Retinal pigment epithelial cell (primary cell): ENCODE data around the gene PTAFR.

Source experiments
- DNase-seq: peaks from one replicate; pipeline ENCODE4 v3.0.0-alpha.2; 2010; ENCODE audit warnings: low read depth
- H3K4me3 ChIP-seq: 2 replicates; pipeline ENCODE4 v1.5.1; 2011; ENCODE audit warnings: mild to moderate bottlenecking, low read length, control low read depth, moderate library complexity
- TF ChIP-seq, protein P1 (sequence below): conservative IDR thresholded peaks from 2 replicates; pipeline ENCODE4 v1.5.1; 2011; ENCODE audit warnings: low read depth, low read length, control low read depth, inconsistent platforms

The PTAFR gene

GRCh38 chr1:28199328-28200233 lies 23.1 kb upstream of the PTAFR start:
- TF ChIP-seq, protein P1, sequence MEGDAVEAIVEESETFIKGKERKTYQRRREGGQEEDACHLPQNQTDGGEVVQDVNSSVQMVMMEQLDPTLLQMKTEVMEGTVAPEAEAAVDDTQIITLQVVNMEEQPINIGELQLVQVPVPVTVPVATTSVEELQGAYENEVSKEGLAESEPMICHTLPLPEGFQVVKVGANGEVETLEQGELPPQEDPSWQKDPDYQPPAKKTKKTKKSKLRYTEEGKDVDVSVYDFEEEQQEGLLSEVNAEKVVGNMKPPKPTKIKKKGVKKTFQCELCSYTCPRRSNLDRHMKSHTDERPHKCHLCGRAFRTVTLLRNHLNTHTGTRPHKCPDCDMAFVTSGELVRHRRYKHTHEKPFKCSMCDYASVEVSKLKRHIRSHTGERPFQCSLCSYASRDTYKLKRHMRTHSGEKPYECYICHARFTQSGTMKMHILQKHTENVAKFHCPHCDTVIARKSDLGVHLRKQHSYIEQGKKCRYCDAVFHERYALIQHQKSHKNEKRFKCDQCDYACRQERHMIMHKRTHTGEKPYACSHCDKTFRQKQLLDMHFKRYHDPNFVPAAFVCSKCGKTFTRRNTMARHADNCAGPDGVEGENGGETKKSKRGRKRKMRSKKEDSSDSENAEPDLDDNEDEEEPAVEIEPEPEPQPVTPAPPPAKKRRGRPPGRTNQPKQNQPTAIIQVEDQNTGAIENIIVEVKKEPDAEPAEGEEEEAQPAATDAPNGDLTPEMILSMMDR, result no peak
- H3K4me3 ChIP-seq, result no peak overlapping the region
- DNase-seq, result no peak

DNA sequence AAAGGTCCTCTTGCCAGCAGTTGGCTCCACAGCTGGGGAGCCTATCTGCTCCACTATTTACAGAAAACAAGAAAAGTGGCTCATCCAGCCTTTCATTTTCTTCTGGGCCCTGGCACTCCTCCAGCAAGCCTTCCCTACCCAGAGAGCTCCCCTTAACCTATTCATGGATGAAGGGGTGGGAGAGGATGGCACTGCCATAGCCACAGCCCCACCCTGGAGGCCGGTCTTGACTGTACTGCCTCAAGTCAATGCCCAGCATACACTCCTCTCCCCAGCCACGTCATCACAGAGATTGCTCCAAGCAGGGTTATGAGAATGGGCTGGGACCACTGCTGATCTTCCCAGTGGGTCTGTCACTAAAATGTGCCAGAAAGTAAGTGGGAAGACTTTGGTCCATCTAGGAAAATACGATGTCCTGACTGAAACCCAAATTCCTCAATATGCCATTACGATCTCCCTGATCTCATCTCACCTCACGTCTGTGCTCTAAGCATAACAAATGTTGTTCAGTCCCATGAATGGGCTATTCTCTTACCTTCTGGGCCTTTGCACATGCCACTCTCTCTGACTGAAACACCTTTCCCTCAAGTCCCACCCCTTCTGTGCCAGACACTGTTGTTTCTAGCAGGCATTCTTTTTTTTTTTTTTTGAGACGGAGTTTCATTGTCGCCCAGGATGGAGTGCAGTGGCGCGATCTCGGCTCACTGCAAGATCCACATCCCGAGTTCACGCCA lies 21.4 kb upstream of the PTAFR start:
- TF ChIP-seq, protein P1, result no peak
- no peak for DNase-seq
- H3K4me3 ChIP-seq, result no peak overlapping the region

- TF ChIP-seq, protein P1, result no peak
- H3K4me3 ChIP-seq, result no peak overlapping the region
- no peak for DNase-seq
These were observed 19.8 kb upstream of the PTAFR start for GRCh38 chr1:28196330-28196729.

DNA sequence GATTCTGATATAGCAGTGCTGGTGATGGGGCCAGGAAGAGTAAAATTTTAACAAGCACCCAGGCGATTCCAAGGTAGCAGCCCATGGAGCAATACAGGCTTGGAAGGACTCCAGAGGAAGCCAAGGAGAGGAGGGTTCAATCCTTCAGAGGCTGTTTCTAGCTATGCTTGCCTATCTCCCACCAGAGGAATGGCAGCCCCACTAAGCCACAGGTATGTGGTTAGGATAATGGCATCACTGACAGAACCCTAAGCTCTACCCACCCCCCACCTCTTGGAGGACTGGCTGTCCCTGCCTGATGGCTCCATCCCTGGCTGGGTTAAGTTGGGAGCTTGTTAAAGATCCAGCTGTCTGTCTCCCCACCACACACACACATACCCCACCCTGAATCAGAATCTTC lies 19.3 kb upstream of the PTAFR start:
- no peak overlapping the region for H3K4me3 ChIP-seq
- TF ChIP-seq, protein P1, result no peak
- DNase-seq, result no peak

DNA sequence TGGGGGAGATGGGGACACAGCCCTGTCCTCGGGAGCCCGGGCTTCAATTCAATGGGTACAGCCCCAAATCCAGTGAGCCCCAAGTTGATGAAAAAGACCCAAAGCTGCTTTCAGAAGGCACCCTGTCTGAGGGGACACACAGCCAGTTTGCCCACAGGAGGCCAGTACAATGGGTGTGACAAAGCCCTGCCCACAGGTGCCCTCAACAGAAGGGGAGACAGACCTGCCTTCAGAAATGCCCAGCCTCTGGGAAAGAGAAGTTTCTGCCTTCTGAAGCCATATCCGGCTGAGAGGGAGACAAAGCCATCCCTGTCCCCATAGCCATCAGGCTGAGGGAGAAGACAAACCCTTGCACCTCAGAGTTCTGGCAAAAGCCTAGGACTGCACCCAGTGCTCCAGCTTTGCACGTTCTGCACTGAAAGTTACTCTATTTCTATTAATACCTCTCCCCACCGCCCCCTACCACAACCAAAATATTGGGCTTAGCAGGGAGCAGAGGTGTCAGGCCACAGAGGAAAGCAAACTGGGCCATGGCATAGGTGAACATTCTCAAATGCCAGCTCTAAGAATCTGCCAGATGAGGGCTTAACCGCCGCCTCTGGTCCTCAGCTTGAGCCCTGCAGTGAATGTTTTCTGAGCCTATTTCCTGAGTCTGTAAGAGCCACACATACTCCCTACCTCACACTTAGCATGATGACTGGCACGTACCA lies 18.0 kb upstream of the PTAFR start:
- TF ChIP-seq, protein P1, result no peak
- no peak for DNase-seq
- no peak overlapping the region for H3K4me3 ChIP-seq

DNA sequence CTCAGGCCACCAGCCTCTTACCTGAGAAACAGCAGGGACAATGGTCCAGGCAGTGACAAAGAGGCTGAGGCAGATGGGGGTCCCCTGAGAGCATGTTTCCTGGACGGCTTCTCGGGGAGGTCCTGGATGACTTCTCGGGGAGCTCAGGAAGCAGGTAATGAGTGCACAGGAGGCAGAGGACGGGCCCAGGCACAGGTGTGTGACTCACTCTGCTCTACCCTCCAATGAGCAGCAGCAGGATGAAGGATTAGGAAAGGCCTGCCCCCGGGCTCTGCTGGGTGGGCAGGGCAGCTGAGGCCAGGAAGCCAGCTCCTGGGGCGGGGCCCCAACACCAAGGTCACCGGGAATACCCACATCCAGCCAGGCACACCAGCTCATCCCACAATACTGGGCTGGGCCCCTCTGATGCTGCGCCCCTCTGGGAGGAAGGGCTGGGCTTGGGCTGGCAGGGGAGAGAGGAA lies 17.2 kb upstream of the PTAFR start:
- TF ChIP-seq, protein P1, result no peak
- DNase-seq, result no peak
- no peak overlapping the region for H3K4me3 ChIP-seq
